Lung microvascular endothelial cell (primary cell): Measurements from ENCODE around the gene SNAPC1. TPM values are rescaled to one million over a fixed set of nuclear protein-coding genes. Genes with fewer than 3 reads are reported as not detected.
A peak's percentile ranks its signal among the peaks of the same experiment; 100 is the strongest.
"Not testable (repeated sequence)": the region's sequence is repeated elsewhere in the genome, so short reads cannot be mapped to it uniquely, and the experiment has no call there.

Experiments used
- DNase-seq, 2 donors: peaks; one replicate each; pipeline versions ENCODE4 v3.0.0 to v3.0.0-alpha.2; 2010; ENCODE audit warnings: low read depth in 2 of 2
- total RNA-seq: library from RNA; depleted of rRNA; stranded (reverse); fragments of >200 nt; gene quantifications from 2 replicates; pipeline ENCODE4 v1.2.1, GENCODE V29; 2014

The SNAPC1 gene, protein sequence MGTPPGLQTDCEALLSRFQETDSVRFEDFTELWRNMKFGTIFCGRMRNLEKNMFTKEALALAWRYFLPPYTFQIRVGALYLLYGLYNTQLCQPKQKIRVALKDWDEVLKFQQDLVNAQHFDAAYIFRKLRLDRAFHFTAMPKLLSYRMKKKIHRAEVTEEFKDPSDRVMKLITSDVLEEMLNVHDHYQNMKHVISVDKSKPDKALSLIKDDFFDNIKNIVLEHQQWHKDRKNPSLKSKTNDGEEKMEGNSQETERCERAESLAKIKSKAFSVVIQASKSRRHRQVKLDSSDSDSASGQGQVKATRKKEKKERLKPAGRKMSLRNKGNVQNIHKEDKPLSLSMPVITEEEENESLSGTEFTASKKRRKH
- total RNA-seq: 13.5 and 25.8 TPM in 2 replicates

DNA sequence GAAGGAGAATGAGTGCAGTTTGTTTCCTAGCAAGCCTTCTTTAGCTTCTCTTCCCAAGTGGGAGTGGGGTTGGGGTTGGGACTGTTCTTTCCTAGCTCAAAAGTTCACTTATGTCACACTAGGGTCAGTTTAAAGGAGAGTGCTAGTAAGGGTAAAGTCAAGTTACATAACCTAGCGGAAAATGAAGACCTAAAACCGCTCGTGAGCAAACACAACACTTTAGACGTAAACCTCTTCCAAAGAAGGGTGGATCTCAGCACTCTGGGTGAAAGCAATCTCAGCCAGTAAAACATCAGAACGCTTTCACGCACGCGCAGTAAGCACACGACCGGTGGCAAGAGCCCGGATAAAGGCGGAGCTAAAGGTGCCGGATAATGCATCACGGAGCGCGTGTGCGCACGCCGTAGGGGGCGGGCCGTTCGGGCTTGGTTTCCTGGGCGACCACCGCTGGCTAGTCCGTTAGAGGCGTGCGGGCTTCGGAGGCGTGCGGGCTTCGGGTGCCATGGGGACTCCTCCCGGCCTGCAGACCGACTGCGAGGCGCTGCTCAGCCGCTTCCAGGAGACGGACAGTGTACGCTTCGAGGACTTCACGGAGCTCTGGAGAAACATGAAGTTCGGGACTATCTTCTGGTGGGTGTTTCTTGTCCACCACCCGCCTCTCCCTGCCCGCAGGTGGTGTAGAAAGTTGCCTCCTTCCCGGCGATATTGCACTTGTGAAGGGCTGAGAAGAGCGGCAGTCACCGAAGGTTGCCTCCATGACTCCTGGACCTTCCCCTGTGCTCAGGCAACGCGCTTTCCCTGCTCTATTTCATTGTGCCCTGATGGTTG, at the start of gene SNAPC1:
SNAPC1 (plus strand) TSS at position 462 of the 828 bp plus-strand sequence; CDS start at position 503, 41 bp downstream.
- DNase-seq: peak; percentile 98

DNA sequence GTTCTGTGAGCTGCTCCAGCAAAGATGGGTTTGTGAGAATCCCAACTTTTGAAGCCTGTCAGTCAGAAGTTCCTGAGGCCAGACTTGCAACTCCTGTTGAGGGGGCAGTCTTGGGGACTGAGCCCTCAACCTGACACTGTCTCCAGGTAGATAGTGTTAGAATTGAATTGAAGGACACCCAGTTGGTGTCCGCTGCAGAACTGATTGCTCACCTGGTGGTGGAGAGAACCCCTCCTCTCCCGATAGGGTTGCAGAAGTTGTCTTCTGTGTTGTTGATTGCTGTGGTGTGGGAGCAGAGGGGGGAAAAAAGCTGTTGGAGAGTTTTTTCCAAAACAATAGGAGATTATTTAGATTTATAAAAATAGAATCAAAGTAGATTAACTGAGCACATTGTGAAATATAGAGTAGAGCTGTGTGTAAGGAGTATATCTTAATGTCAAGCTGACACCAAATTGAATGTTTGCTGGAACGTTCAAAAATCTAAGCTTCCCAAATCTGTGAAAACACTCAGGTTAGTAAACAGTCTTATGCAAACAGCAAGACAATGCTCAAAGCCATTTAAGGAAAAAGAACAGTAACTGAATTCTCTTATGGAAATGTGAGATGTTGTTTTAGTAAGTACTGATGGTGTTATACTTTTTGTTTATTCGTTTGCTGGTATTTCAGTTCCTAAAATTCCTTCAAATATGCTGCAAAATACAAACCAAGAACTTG, 48.3 kb upstream of the SNAPC1 start:
- no peak for DNase-seq

DNA sequence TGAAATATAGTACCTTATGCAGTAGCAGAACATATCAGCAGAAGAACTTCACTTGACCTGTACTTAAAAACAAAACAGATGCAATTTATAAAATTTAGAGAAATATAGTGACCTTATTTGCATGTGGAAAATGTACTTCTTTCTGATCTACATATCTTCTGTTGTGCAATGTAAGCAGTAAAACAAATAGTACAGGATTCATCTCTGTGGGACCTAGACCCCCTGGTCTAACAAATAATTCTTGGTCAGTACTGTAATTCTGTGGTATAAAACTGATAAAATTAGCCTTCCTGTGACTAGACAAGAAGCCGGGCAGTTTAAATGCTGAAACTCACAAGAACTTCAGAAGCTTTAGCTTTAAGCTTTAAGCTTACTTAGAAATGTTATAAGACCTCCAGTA, 45.3 kb upstream of the SNAPC1 start:
- DNase-seq: no peak

DNA sequence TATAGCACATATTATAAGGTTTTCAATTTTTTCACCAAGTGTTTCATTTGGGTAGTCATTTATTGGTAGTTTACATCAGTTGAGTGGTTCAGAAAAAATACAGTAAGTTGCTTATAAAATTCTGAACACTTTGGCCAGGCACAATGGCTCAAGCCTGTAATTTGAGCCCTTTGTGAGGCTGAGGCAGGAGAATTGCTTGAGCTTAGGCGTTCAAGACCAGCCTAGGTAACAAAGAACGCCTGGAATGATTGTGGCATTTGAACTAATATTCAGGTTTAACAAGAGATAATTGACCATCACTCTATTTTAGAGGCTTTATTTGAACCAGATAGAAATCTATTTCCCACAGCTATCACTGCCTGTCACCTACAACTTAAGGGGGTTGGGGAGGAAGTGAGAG, 44.2 kb upstream of the SNAPC1 start:
- no peak for DNase-seq

DNA sequence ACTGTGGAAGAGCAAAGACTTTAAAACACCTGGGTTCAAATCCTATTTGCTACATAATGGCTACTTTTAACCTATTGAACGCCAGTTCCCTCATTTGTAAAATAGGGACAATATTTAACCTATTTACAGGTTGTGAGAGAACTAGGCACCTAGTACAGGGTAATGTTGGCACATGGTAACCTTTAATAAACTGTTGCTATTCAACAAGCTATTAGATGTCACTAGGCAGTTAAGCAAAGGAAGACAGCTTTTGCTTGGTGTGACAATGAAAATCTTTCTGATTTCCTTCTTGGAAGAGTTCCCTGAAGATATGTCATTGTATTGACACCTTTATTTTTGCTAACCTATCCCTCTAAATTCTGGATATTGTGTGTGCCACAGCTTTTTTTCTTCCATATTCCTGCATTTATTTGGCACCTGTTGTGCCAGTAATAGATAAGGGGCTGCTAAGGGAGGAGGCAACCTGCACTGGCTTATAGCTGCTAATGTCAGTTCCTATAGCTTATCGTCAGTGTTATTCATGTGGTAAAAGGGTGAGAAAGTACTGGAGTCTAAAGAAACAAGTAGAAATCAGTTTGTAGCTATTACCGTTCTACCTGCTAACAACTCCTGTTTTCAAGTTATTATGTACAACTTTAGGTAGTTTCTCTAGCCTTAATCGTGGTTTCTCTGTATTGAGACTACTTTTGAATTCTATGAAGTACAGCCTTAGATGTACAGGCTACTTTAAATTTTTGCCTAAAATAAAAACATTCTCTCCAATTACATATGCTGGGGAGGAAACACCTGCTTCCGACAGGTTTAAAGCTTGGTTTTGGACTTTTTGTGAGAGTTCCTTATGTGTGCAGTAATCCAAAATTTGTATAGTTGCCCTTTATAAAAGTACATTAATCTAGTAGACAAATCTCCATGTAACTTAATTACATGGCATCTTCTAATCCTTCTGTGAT, 42.6 kb upstream of the SNAPC1 start:
- DNase-seq: peak in 1 of 2 donors; percentile 37

DNA sequence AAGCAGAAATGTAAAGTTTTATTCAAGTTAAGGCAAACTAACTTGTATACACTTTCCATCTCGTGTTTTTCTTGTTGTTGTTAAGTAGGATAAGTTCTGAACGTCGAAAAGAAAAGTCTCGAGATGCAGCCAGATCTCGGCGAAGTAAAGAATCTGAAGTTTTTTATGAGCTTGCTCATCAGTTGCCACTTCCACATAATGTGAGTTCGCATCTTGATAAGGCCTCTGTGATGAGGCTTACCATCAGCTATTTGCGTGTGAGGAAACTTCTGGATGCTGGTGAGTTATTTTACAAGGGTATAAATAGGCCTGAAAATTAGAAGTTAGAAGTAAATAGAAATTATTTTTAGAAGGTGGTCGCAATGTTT, 41.9 kb upstream of the SNAPC1 start:
- no peak for DNase-seq

DNA sequence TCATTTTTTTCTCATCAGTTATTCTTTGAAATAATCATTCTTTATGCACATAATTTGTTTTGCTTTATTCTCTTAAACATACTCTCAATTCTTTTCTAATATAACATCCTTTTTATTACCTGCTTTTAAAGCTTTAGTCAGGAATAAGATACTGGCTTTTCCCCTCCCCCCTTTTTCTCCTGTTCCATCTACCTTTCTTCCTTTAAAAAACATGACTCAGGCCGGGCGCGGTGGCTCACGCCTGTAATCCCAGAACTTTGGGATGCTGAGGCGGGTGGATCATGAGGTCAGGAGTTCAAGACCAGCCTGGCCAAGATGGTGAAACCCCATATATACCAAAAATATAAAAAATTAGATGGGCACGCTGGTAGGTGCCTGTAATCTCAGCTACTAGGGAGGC, 41.5 kb upstream of the SNAPC1 start:
- no peak for DNase-seq

DNA sequence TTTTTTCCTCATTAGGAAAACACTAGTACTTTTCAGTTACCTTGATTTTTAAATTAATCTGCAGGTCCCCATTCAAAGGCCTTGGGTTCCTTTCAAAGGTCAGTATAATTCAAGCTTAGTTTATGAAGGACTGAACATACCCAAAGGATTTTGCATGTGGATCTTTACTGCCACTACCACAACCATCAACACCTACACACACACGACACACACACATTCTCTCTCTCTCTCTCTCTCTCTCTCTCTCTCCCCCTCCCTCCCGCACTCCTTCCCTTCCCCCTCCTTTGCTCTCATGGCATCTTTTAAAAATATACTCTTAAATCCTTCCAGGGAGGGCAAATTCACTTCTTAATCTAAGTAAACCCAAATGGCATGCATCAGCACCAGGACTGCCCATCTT, 38.1 kb upstream of the SNAPC1 start:
- DNase-seq: no peak

DNA sequence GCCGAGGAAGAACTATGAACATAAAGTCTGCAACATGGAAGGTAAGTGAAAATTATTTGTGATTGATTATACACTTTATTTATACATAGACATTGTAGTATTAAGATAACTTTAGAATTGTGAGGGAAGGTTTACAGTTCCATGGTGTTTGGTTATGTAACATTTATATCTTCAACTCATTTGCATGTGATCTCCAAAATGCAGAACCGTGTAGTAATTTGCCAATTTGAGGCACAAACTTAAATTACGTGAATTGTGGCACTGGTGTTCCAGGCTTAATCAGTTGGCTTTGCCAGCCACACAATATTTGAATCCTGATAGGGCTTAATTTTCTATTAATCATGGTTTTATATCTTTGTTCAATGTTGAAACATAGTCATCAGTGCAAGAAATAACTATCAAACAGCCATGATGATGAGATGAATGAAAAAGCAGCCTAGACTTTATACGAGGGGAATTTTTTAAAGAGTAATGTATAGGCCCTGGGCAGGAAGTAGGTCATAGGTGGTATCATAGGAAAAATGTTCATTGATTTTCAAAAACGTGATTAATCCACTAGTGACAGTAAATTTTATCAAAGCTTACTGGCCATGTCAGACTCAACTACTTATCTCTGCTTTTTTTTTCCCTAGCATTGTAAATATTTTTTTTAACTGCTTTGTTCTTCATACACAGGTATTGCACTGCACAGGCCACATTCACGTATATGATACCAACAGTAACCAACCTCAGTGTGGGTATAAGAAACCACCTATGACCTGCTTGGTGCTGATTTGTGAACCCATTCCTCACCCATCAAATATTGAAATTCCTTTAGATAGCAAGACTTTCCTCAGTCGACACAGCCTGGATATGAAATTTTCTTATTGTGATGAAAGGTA, 35.2 kb upstream of the SNAPC1 start:
- DNase-seq: no peak

DNA sequence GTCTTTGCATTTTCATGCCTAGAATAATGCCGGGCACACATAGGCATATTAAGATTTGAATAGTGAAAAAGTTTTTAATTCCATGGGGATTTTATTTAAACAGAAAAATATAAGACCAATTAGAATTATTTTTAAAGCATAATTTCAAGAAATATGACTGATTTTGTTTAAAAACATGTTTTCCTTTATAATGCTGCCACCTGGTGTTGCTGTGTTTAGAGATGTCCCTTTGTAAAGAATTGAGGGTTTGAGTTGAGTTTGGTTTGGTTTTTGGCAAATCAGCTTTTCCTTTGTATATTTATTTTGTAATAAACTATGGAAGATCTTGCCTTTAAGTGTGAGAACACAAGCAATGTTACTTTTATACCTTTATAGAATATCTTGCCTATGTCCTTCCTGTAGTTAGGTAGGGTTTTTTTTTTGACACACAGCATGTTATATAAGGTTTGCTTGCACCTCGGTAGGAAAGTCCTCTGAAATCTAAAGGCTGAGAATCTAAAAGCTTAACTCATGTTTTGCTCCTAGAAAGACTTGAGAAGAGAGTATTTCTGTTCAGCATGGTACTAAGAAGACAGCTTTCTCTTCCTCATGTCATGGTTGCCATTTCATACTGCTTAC, 31.4 kb upstream of the SNAPC1 start:
- DNase-seq: peak; percentile 38 to 67

DNA sequence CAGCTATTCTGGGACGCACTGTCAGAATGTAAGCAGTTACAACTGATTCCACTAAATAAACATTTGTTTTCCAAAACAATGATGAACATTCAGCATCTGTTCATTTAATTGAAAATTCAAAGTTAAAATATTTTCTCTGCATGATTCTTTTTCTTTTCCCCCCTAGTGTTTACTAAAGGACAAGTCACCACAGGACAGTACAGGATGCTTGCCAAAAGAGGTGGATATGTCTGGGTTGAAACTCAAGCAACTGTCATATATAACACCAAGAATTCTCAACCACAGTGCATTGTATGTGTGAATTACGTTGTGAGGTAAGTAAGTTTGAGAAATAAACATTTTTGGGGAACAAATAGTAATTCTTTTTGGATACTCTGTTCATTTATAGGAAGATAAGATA, 28.2 kb upstream of the SNAPC1 start:
- no peak for DNase-seq

DNA sequence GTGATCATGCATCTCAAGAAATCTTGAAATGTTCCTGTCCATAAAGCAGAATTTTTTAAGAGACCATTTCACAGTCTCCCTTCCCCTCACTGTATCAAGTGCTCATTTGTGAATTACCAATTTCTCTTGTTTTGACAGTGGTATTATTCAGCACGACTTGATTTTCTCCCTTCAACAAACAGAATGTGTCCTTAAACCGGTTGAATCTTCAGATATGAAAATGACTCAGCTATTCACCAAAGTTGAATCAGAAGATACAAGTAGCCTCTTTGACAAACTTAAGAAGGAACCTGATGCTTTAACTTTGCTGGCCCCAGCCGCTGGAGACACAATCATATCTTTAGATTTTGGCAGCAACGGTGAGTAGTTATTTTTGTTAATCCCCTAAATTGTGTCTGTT, 25.5 kb upstream of the SNAPC1 start:
- no peak for DNase-seq

DNA sequence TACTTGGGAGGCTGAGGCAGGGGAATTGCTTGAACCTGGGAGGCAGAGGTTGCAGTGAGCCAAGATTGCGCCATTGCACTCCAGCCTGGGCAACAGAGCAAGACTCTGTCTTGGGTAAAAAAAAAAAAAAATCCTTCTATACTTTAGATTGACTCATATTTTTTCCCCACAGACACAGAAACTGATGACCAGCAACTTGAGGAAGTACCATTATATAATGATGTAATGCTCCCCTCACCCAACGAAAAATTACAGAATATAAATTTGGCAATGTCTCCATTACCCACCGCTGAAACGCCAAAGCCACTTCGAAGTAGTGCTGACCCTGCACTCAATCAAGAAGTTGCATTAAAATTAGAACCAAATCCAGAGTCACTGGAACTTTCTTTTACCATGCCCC, 24.3 kb upstream of the SNAPC1 start:
- DNase-seq: no peak

DNA sequence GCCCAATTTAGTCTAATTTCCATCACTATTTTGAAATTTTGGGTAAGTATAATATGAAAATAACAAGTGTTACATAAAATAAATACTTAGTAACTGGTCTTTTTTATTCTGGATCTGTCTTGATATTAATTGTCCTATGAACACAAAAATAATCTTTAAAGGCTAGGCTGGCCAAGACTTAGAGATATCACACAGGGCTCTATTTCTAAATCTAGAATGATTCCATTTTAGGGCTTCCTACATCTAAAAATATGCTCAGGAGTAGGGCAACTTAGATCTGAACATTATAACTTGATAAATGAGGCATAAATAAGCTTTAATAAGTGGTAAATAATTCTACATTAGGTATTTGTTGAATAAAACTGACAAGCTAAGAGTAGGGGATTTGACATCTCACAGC, 23.1 kb upstream of the SNAPC1 start:
- DNase-seq: no peak

DNA sequence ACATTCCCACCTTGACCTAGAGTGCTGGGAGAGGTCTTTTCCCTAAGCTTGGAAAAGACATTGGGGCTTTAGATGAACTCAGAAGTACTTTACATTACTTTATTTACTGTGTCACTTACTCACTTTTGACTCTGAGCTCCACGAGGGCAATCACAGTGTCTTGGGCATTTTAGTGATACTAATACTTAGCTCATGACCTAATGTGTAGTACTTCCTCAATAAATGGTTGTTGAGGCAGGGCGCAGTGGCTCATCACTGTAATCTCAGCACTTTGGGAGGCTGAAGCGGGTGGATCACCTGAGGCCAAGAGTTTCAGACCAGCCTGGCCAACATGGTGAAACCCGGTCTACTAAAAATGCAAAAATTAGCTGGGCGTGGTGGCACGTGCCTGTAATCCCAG, 19.8 kb upstream of the SNAPC1 start:
- no peak for DNase-seq

DNA sequence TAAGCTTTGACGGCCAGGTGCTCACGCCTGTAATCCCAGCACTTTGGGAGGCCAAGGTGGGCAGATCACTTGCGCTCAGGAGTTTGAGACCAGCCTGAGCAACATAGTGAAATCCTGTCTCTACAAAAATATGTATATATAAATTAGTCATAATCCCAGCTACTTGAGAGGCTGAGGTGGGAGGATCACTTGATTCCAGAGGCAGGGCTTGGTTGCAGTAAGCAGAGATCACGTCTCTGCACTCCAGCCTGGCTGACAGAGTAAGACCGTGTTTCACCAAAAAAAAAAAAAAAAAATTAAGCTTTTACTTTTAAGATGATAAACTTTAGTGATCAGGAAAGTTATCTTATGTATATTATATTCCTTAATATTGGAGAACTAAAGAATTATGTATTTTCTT, 18.0 kb upstream of the SNAPC1 start:
- DNase-seq: no peak

DNA sequence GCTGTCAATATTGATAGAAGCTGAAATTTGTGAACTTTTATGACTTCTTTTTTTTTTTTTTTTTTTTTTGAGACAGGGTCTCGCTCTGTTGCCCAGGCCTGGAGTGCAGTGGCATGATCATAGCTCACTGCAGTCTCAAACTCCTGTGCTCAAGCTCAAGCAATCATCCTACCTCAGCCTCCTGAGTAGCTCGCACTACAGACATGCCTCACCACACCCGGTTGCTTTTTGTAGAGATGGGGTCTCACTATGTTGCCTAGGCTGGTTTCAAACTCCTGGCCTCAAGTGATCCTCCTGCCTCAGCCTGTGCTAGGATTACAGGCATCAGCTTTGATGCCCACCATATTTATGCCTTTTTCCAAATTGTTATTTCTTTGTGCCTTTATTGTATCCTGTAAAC, 15.9 kb upstream of the SNAPC1 start:
- DNase-seq: not testable (repeated sequence)

DNA sequence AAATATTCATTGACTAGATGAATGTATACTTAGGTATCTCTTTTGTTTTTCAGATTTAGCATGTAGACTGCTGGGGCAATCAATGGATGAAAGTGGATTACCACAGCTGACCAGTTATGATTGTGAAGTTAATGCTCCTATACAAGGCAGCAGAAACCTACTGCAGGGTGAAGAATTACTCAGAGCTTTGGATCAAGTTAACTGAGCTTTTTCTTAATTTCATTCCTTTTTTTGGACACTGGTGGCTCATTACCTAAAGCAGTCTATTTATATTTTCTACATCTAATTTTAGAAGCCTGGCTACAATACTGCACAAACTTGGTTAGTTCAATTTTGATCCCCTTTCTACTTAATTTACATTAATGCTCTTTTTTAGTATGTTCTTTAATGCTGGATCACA, 15.3 kb upstream of the SNAPC1 start:
- no peak for DNase-seq

DNA sequence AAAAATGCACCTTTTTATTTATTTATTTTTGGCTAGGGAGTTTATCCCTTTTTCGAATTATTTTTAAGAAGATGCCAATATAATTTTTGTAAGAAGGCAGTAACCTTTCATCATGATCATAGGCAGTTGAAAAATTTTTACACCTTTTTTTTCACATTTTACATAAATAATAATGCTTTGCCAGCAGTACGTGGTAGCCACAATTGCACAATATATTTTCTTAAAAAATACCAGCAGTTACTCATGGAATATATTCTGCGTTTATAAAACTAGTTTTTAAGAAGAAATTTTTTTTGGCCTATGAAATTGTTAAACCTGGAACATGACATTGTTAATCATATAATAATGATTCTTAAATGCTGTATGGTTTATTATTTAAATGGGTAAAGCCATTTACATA, 14.9 kb upstream of the SNAPC1 start:
- DNase-seq: no peak

DNA sequence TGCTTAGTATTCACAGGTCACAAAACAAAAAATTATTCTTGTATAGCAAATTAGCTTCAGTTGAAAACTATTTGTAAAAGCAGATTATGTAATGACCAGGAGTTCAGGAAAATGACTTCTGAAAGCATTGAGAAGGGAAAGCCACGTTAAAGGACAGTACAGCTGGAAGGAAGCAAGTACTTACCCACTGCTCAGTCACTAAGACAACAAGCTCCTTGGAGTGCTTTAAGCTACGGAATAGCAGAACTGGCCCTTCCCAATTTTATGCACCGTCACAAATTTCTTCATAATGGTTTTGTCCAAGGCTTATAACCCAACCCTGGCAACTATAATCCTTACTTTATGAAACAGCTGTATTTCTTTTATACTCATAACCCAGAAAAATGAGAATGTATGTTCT, 13.0 kb upstream of the SNAPC1 start:
- peak in 1 of 2 donors; percentile 26 for DNase-seq
